Measurements from ENCODE around the gene PTPN20. TPM values are rescaled to one million over a fixed set of nuclear protein-coding genes. Genes with fewer than 3 reads are reported as not detected.

Gene PTPN20
- total and polyA plus RNA-seq, 2 of the 8 experiments (the other 6 are each of a cell fraction or from before 2014, with no cell fraction given), result not detected

GRCh38 chr10:47029181-47030009 is 118.2 kb downstream of the PTPN20 start (continued):
- TF ChIP-seq, protein P1, sequence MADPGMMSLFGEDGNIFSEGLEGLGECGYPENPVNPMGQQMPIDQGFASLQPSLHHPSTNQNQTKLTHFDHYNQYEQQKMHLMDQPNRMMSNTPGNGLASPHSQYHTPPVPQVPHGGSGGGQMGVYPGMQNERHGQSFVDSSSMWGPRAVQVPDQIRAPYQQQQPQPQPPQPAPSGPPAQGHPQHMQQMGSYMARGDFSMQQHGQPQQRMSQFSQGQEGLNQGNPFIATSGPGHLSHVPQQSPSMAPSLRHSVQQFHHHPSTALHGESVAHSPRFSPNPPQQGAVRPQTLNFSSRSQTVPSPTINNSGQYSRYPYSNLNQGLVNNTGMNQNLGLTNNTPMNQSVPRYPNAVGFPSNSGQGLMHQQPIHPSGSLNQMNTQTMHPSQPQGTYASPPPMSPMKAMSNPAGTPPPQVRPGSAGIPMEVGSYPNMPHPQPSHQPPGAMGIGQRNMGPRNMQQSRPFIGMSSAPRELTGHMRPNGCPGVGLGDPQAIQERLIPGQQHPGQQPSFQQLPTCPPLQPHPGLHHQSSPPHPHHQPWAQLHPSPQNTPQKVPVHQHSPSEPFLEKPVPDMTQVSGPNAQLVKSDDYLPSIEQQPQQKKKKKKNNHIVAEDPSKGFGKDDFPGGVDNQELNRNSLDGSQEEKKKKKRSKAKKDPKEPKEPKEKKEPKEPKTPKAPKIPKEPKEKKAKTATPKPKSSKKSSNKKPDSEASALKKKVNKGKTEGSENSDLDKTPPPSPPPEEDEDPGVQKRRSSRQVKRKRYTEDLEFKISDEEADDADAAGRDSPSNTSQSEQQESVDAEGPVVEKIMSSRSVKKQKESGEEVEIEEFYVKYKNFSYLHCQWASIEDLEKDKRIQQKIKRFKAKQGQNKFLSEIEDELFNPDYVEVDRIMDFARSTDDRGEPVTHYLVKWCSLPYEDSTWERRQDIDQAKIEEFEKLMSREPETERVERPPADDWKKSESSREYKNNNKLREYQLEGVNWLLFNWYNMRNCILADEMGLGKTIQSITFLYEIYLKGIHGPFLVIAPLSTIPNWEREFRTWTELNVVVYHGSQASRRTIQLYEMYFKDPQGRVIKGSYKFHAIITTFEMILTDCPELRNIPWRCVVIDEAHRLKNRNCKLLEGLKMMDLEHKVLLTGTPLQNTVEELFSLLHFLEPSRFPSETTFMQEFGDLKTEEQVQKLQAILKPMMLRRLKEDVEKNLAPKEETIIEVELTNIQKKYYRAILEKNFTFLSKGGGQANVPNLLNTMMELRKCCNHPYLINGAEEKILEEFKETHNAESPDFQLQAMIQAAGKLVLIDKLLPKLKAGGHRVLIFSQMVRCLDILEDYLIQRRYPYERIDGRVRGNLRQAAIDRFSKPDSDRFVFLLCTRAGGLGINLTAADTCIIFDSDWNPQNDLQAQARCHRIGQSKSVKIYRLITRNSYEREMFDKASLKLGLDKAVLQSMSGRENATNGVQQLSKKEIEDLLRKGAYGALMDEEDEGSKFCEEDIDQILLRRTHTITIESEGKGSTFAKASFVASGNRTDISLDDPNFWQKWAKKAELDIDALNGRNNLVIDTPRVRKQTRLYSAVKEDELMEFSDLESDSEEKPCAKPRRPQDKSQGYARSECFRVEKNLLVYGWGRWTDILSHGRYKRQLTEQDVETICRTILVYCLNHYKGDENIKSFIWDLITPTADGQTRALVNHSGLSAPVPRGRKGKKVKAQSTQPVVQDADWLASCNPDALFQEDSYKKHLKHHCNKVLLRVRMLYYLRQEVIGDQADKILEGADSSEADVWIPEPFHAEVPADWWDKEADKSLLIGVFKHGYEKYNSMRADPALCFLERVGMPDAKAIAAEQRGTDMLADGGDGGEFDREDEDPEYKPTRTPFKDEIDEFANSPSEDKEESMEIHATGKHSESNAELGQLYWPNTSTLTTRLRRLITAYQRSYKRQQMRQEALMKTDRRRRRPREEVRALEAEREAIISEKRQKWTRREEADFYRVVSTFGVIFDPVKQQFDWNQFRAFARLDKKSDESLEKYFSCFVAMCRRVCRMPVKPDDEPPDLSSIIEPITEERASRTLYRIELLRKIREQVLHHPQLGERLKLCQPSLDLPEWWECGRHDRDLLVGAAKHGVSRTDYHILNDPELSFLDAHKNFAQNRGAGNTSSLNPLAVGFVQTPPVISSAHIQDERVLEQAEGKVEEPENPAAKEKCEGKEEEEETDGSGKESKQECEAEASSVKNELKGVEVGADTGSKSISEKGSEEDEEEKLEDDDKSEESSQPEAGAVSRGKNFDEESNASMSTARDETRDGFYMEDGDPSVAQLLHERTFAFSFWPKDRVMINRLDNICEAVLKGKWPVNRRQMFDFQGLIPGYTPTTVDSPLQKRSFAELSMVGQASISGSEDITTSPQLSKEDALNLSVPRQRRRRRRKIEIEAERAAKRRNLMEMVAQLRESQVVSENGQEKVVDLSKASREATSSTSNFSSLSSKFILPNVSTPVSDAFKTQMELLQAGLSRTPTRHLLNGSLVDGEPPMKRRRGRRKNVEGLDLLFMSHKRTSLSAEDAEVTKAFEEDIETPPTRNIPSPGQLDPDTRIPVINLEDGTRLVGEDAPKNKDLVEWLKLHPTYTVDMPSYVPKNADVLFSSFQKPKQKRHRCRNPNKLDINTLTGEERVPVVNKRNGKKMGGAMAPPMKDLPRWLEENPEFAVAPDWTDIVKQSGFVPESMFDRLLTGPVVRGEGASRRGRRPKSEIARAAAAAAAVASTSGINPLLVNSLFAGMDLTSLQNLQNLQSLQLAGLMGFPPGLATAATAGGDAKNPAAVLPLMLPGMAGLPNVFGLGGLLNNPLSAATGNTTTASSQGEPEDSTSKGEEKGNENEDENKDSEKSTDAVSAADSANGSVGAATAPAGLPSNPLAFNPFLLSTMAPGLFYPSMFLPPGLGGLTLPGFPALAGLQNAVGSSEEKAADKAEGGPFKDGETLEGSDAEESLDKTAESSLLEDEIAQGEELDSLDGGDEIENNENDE (IDR thresholded peaks at IDR 0.05; ENCODE audit: insufficient replicate concordance, low read length), result no peak
- TF ChIP-seq BCL11A (IDR thresholded peaks at IDR 0.05; ENCODE audit: low read depth in 2 of 2, low read length in 2 of 2), result no peak
- TF ChIP-seq CREB1 (IDR thresholded peaks at IDR 0.05), result no peak
- TF ChIP-seq MAFK (IDR thresholded peaks at IDR 0.05; ENCODE audit: low read depth, low read length), result no peak
- TF ChIP-seq HDAC2 (IDR thresholded peaks at IDR 0.05; ENCODE audit: borderline replicate concordance in 1 of 2, low read depth in 2 of 2, low read length in 2 of 2), result no peak
- no peak for TF ChIP-seq ATF3 (IDR thresholded peaks at IDR 0.05; ENCODE audit: insufficient read depth, low read depth, low read length)
- no peak for TF ChIP-seq BRCA1 (IDR thresholded peaks at IDR 0.05; ENCODE audit: low read depth, low read length)
